Measurements from ENCODE around the gene CCR9. TPM values are rescaled to one million over a fixed set of nuclear protein-coding genes. Genes with fewer than 3 reads are reported as not detected.

CCR9 gene
- total RNA-seq, 2 experiments from 2014 or later, result 19.4 to 21.6 TPM

GRCh38 chr3:45861043-45861719 lies 25.2 kb upstream of the CCR9 start:
- Mint-ChIP-seq H3K4me3 (no peak overlapping the region), H3K27me3 (peaks cover 48% of the 10 kb centered on the region), H3K36me3 (no peaks in the 10 kb centered on the region), H3K4me1 (peaks cover 12% of the 10 kb centered on the region), H3K27ac (no peak overlapping the region), H3K9me3 (peaks cover 6% of the 10 kb centered on the region)
- ATAC-seq (ENCODE audit: low read depth), result no peak
- POLR2A ChIA-PET, result interaction anchor here (0.7 kb wide), 1 partner anchor 765 kb away, joined by 4 read pairs; no protein-coding TSS in a partner anchor
- DNase-seq, result no peak

- Mint-ChIP-seq H3K9me3 (peaks cover 7% of the 10 kb centered on the region), H3K27ac (no peak overlapping the region), H3K4me1 (peaks cover 11% of the 10 kb centered on the region), H3K36me3 (no peaks in the 10 kb centered on the region), H3K4me3 (peak overlapping the region; percentile 20), H3K27me3 (peaks cover 63% of the 10 kb centered on the region)
- POLR2A ChIA-PET, result interaction anchor here (1.4 kb wide), 1 partner anchor 16 kb away, joined by 4 read pairs; no protein-coding TSS in a partner anchor
- ATAC-seq (ENCODE audit: low read depth) (peak; percentile 60), DNase-seq (no peak)
These were observed 21.4 kb upstream of the CCR9 start for GRCh38 chr3:45864760-45865519.

- peaks cover 15% of the 10 kb centered on the region for H3K4me1 Mint-ChIP-seq
- POLR2A ChIA-PET, result interaction anchor here (1.4 kb wide), 1 partner anchor 15 kb away, joined by 4 read pairs; no protein-coding TSS in a partner anchor
- DNase-seq (no peak), ATAC-seq (ENCODE audit: low read depth) (no peak)
- H3K4me3 Mint-ChIP-seq, result no peak overlapping the region
- H3K36me3 Mint-ChIP-seq, result no peaks in the 10 kb centered on the region
- H3K27ac Mint-ChIP-seq, result no peak overlapping the region
- H3K27me3 Mint-ChIP-seq, result peaks cover 63% of the 10 kb centered on the region
- H3K9me3 Mint-ChIP-seq, result peaks cover 7% of the 10 kb centered on the region
These were observed 20.8 kb upstream of the CCR9 start for GRCh38 chr3:45865563-45865962.

GRCh38 chr3:45868213-45868612 lies 18.1 kb upstream of the CCR9 start:
- no peak for ATAC-seq (ENCODE audit: low read depth)
- Mint-ChIP-seq H3K36me3 (no peaks in the 10 kb centered on the region), H3K27ac (no peak overlapping the region), H3K9me3 (peaks cover 10% of the 10 kb centered on the region), H3K4me1 (peaks cover 20% of the 10 kb centered on the region), H3K4me3 (no peak overlapping the region), H3K27me3 (peaks cover 67% of the 10 kb centered on the region)
- no peak for DNase-seq
- POLR2A ChIA-PET, result no interaction called here

- no peak for DNase-seq
- POLR2A ChIA-PET, result no interaction called here
- Mint-ChIP-seq H3K36me3 (peaks cover under 1% of the 10 kb centered on the region), H3K27me3 (peaks cover 65% of the 10 kb centered on the region), H3K4me1 (peaks cover 20% of the 10 kb centered on the region), H3K27ac (no peak overlapping the region), H3K4me3 (no peak overlapping the region), H3K9me3 (peaks cover 7% of the 10 kb centered on the region)
- ATAC-seq (ENCODE audit: low read depth), result no peak
These were observed 17.7 kb upstream of the CCR9 start for GRCh38 chr3:45868650-45869049.

GRCh38 chr3:45869638-45870037 lies 16.7 kb upstream of the CCR9 start:
- POLR2A ChIA-PET, result no interaction called here
- no peak for ATAC-seq (ENCODE audit: low read depth)
- H3K4me1 Mint-ChIP-seq, result peaks cover 20% of the 10 kb centered on the region

GRCh38 chr3:45870099-45870498 lies 16.2 kb upstream of the CCR9 start:
- POLR2A ChIA-PET, result no interaction called here
- DNase-seq, result no peak
- peaks cover 11% of the 10 kb centered on the region for H3K9me3 Mint-ChIP-seq
- peak; percentile 73 for ATAC-seq (ENCODE audit: low read depth)
- no peak overlapping the region for H3K27ac Mint-ChIP-seq
- H3K4me1 Mint-ChIP-seq, result peaks cover 15% of the 10 kb centered on the region
- peaks cover 4% of the 10 kb centered on the region for H3K36me3 Mint-ChIP-seq
- H3K27me3 Mint-ChIP-seq, result peaks cover 61% of the 10 kb centered on the region
- H3K4me3 Mint-ChIP-seq, result no peak overlapping the region

More at GRCh38 chr3:45869638-45870037, 16.7 kb upstream of the CCR9 start:
- H3K36me3 Mint-ChIP-seq, result peaks cover 4% of the 10 kb centered on the region
- H3K4me3 Mint-ChIP-seq, result no peak overlapping the region
- no peak overlapping the region for H3K27ac Mint-ChIP-seq
- H3K9me3 Mint-ChIP-seq, result peaks cover 11% of the 10 kb centered on the region
- peaks cover 66% of the 10 kb centered on the region for H3K27me3 Mint-ChIP-seq
- no peak for DNase-seq

- peaks cover 4% of the 10 kb centered on the region for H3K36me3 Mint-ChIP-seq
- POLR2A ChIA-PET, result no interaction called here
- H3K27me3 Mint-ChIP-seq, result peaks cover 54% of the 10 kb centered on the region
- peaks cover 12% of the 10 kb centered on the region for H3K4me1 Mint-ChIP-seq
- ATAC-seq (ENCODE audit: low read depth) (no peak), DNase-seq (no peak)
- H3K27ac Mint-ChIP-seq, result no peak overlapping the region
- H3K4me3 Mint-ChIP-seq, result no peak overlapping the region
- peaks cover 11% of the 10 kb centered on the region for H3K9me3 Mint-ChIP-seq
These were observed 14.6 kb upstream of the CCR9 start for GRCh38 chr3:45871780-45872179.

GRCh38 chr3:45872569-45872968 lies 13.8 kb upstream of the CCR9 start:
- H3K4me3 Mint-ChIP-seq, result no peak overlapping the region
- peaks cover 12% of the 10 kb centered on the region for H3K4me1 Mint-ChIP-seq
- H3K36me3 Mint-ChIP-seq, result peaks cover 4% of the 10 kb centered on the region
- peaks cover 11% of the 10 kb centered on the region for H3K9me3 Mint-ChIP-seq
- DNase-seq (no peak), ATAC-seq (ENCODE audit: low read depth) (no peak)
- peaks cover 49% of the 10 kb centered on the region for H3K27me3 Mint-ChIP-seq
- no peak overlapping the region for H3K27ac Mint-ChIP-seq
- POLR2A ChIA-PET, result no interaction called here

GRCh38 chr3:45873036-45873435 lies 13.3 kb upstream of the CCR9 start:
- H3K36me3 Mint-ChIP-seq, result peaks cover 4% of the 10 kb centered on the region
- ATAC-seq (ENCODE audit: low read depth) (no peak), DNase-seq (no peak)
- no peak overlapping the region for H3K27ac Mint-ChIP-seq
- H3K27me3 Mint-ChIP-seq, result peaks cover 47% of the 10 kb centered on the region
- H3K4me1 Mint-ChIP-seq, result peaks cover 12% of the 10 kb centered on the region
- H3K4me3 Mint-ChIP-seq, result no peak overlapping the region
- POLR2A ChIA-PET, result no interaction called here
- peaks cover 11% of the 10 kb centered on the region for H3K9me3 Mint-ChIP-seq

- Mint-ChIP-seq H3K4me1 (peaks cover 12% of the 10 kb centered on the region), H3K9me3 (peaks cover 11% of the 10 kb centered on the region), H3K4me3 (no peak overlapping the region), H3K27ac (no peak overlapping the region), H3K27me3 (peaks cover 48% of the 10 kb centered on the region), H3K36me3 (peaks cover 4% of the 10 kb centered on the region)
- DNase-seq, result no peak
- POLR2A ChIA-PET, result no interaction called here
- ATAC-seq (ENCODE audit: low read depth), result no peak
These were observed 12.7 kb upstream of the CCR9 start for GRCh38 chr3:45873638-45874037.

- no peak overlapping the region for H3K27ac Mint-ChIP-seq
- ATAC-seq (ENCODE audit: low read depth) (no peak), DNase-seq (no peak)
- no peak overlapping the region for H3K4me3 Mint-ChIP-seq
- H3K27me3 Mint-ChIP-seq, result peaks cover 39% of the 10 kb centered on the region
- POLR2A ChIA-PET, result no interaction called here
- peaks cover 12% of the 10 kb centered on the region for H3K4me1 Mint-ChIP-seq
- peaks cover 4% of the 10 kb centered on the region for H3K36me3 Mint-ChIP-seq
- peaks cover 8% of the 10 kb centered on the region for H3K9me3 Mint-ChIP-seq
These were observed 11.5 kb upstream of the CCR9 start for GRCh38 chr3:45874677-45875346.

GRCh38 chr3:45878124-45878523 lies 8.2 kb upstream of the CCR9 start:
- Mint-ChIP-seq H3K4me3 (no peak overlapping the region), H3K27me3 (peaks cover 24% of the 10 kb centered on the region), H3K36me3 (peaks cover 4% of the 10 kb centered on the region), H3K27ac (no peak overlapping the region), H3K4me1 (peaks cover 12% of the 10 kb centered on the region), H3K9me3 (peaks cover 5% of the 10 kb centered on the region)
- ATAC-seq (ENCODE audit: low read depth) (no peak), DNase-seq (no peak)
- POLR2A ChIA-PET, result no interaction called here
